Prostate gland (tissue), 2 donors: ENCODE data around the gene ZFP62. TPM values are rescaled to one million over a fixed set of nuclear protein-coding genes. Genes with fewer than 3 reads are reported as not detected.
A peak's percentile ranks its signal among the peaks of the same experiment; 100 is the strongest.
"Not testable (repeated sequence)": the region's sequence is repeated elsewhere in the genome, so short reads cannot be mapped to it uniquely, and the experiment has no call there.

Experiments used
- DNase-seq: peaks from one replicate; pipeline ENCODE4 v3.0.0-alpha.2; 2019; ENCODE audit warnings: low spot score
- H3K27ac ChIP-seq, 2 donors: fragments of 200-600 bp; sonication (generic); 2 replicates each; pipeline ENCODE4 v1.5.1; 2017 to 2019
- H3K27me3 ChIP-seq: fragments of 200-600 bp; sonication (generic); replicated peaks from 2 replicates; pipeline ENCODE4 v1.5.1; 2019; ENCODE audit not compliant: insufficient read depth
- H3K36me3 ChIP-seq, 2 donors: fragments of 200-600 bp; sonication (generic); 1 replicate in 1 of 2; 2 replicates in 1 of 2; pipeline versions ENCODE4 v1.5.1 to v1.8.1; 2017 to 2019
- H3K4me1 ChIP-seq: fragments of 200-600 bp; sonication (generic); replicated peaks from 2 replicates; pipeline ENCODE4 v1.5.1; 2019
- H3K4me3 ChIP-seq, 2 donors: fragments of 200-600 bp; sonication (generic); 2 replicates each; pipeline ENCODE4 v1.5.1; 2017 to 2019
- H3K9me3 ChIP-seq: fragments of 200-600 bp; sonication (generic); 2 replicates; pipeline ENCODE4 v1.5.1; 2017
- CTCF ChIP-seq, 4 experiments: fragments of 200-600 bp in 2 of 4; fragments of 450-650 bp in 2 of 4; sonication (generic) in 2 of 4; IDR thresholded peaks; 1 replicate in 3 of 4; 2 replicates in 1 of 4; pipeline ENCODE4 v1.5.1; 2016 to 2019; ENCODE audit warnings: antibody characterized with exemption in 4 of 4, mild to moderate bottlenecking in 2 of 4, moderate library complexity in 2 of 4
- POLR2A ChIP-seq: fragments of 450-650 bp; IDR thresholded peaks from one replicate; pipeline ENCODE4 v1.6.1; 2016; ENCODE audit warnings: antibody characterized with exemption, mild to moderate bottlenecking
- POLR2AphosphoS5 ChIP-seq: sonication (generic); formaldehyde crosslinking; IDR thresholded peaks from one replicate; pipeline ENCODE4 v1.6.1; 2017; ENCODE audit warnings: antibody characterized with exemption
- WGBS: methylation state at CpG from one replicate; pipeline ENCODE4 v1.1.5; 2018; 5-methylcytosine and 5-hydroxymethylcytosine counted together
- intact Hi-C: fragments of 100-400 bp; cut with DNase I; formaldehyde crosslinking; loops from one replicate; pipeline ENCODE4 v1.14.2; 2022
- total RNA-seq, 2 donors: library from RNA; depleted of rRNA; stranded (reverse); fragments of >200 nt; gene quantifications; one replicate each; pipeline ENCODE4 v1.1.0, GENCODE V29; 2016

Gene ZFP62
- total RNA-seq, 2 donors from 2014 or later: 24.5 to 28.1 TPM

- H3K27me3 ChIP-seq: no peaks in the 10 kb centered on the region
- 78% methylated on average over 9 of the region's 9 CpGs for WGBS
- H3K4me3 ChIP-seq: no peak within 1 kb of the TSS
- H3K27ac ChIP-seq: peak within 1 kb of the TSS; percentile 9 to 47
- intact Hi-C loops: no loop called here
- no peaks in the 10 kb centered on the region for H3K4me1 ChIP-seq
- peak; percentile 71 for DNase-seq
- no peaks in the 10 kb centered on the region for H3K36me3 ChIP-seq
- H3K9me3 ChIP-seq: no peaks in the 10 kb centered on the region
- TF ChIP-seq POLR2AphosphoS5 (peak; percentile 83), POLR2A (no peak), CTCF (IDR thresholded peaks at IDR 0.05) (no peak)
These were observed 37.7 kb upstream of the ZFP62 start, which contains the start of gene BTNL8 for GRCh38 chr5:180898621-180899246. Gene BTNL8 (plus strand): TSS chr5:180899159. CDS start chr5:180899311, 152 bp downstream.

GRCh38 chr5:180895330-180895729 is 34.3 kb upstream of the ZFP62 start:
- H3K27ac ChIP-seq, H3K4me3 ChIP-seq, H3K4me1 ChIP-seq, DNase-seq, H3K9me3 ChIP-seq, H3K36me3 ChIP-seq, H3K27me3 ChIP-seq, intact Hi-C loops: not testable (repeated sequence)
- WGBS: 96% methylated on average over 1 of the region's 1 CpG

- no peak overlapping the region for H3K27ac ChIP-seq
- no peaks in the 10 kb centered on the region for H3K9me3 ChIP-seq
- no peak overlapping the region for H3K4me3 ChIP-seq
- no peaks in the 10 kb centered on the region for H3K4me1 ChIP-seq
- TF ChIP-seq CTCF (IDR thresholded peaks at IDR 0.05): no peak
- TF ChIP-seq POLR2AphosphoS5: no peak
- TF ChIP-seq POLR2A: no peak
- WGBS: 79% methylated on average over 7 of the region's 7 CpGs
- intact Hi-C loops: no loop called here
- DNase-seq: no peak
- no peaks in the 10 kb centered on the region for H3K27me3 ChIP-seq
- H3K36me3 ChIP-seq: no peaks in the 10 kb centered on the region
These were observed 28.3 kb upstream of the ZFP62 start for GRCh38 chr5:180889381-180889780.

- H3K4me1 ChIP-seq, H3K27me3 ChIP-seq, H3K4me3 ChIP-seq, H3K36me3 ChIP-seq, DNase-seq, H3K27ac ChIP-seq, intact Hi-C loops, H3K9me3 ChIP-seq: not testable (repeated sequence)
- WGBS: 71% methylated on average over 10 of the region's 11 CpGs
These were observed 24.9 kb upstream of the ZFP62 start for GRCh38 chr5:180885845-180886529.

- intact Hi-C loops: no loop called here
- Histone ChIP-seq H3K36me3 (no peaks in the 10 kb centered on the region), H3K4me3 (no peak overlapping the region), H3K27ac (no peak overlapping the region), H3K4me1 (no peaks in the 10 kb centered on the region), H3K9me3 (no peaks in the 10 kb centered on the region), H3K27me3 (no peaks in the 10 kb centered on the region)
- 66% methylated on average over 10 of the region's 10 CpGs for WGBS
- TF ChIP-seq CTCF (IDR thresholded peaks at IDR 0.05) (no peak), POLR2AphosphoS5 (no peak), POLR2A (no peak)
- DNase-seq: no peak
These were observed 14.9 kb upstream of the ZFP62 start for GRCh38 chr5:180875860-180876426.
